Heart left ventricle (tissue), 16 donors: ENCODE results near the gene WWOX. TPM values are rescaled to one million over a fixed set of nuclear protein-coding genes. Genes with fewer than 3 reads are reported as not detected.

ENCODE experiments used
- ATAC-seq, 4 donors: fragments of 200-7000 bp; cut with Tn5 transposase; one replicate each; pipeline ENCODE4 v1.9.1; 2020 to 2022; ENCODE audit warnings: moderate library complexity in 4 of 4, mild to moderate bottlenecking in 3 of 4, moderate number of reproducible peaks in 1 of 4
- DNase-seq, 5 donors: peaks; one replicate each; pipeline ENCODE4 v3.0.0-alpha.2; 2020
- H3K27ac ChIP-seq, 12 donors: fragments of 200-600 bp; sonication (generic) in 4 of 12; one replicate each; pipeline versions ENCODE4 v1.5.0 to v1.8.0; 2016 to 2022; ENCODE audit warnings: mild to moderate bottlenecking in 2 of 12
- H3K27me3 ChIP-seq, 9 donors: fragments of 200-600 bp; sonication (generic) in 2 of 9; one replicate each; pipeline versions ENCODE4 v1.5.1 to v1.8.0; 2016 to 2022; ENCODE audit warnings: mild to moderate bottlenecking in 3 of 9
- H3K36me3 ChIP-seq, 9 donors: fragments of 200-600 bp; sonication (generic) in 2 of 9; one replicate each; pipeline versions ENCODE4 v1.5.0 to v1.8.0; 2018 to 2022; ENCODE audit warnings: mild to moderate bottlenecking in 2 of 9
- H3K4me1 ChIP-seq, 12 donors: fragments of 200-600 bp; sonication (generic) in 4 of 12; one replicate each; pipeline versions ENCODE4 v1.5.0 to v1.8.0; 2016 to 2022; ENCODE audit warnings: mild to moderate bottlenecking in 3 of 12
- H3K4me3 ChIP-seq, 12 donors: fragments of 200-600 bp; sonication (generic) in 4 of 12; one replicate each; pipeline versions ENCODE4 v1.5.0 to v1.8.0; 2017 to 2022; ENCODE audit warnings: mild to moderate bottlenecking in 9 of 12, moderate library complexity in 4 of 12
- H3K9me3 ChIP-seq, 12 donors: fragments of 200-600 bp; sonication (generic) in 4 of 12; one replicate each; pipeline versions ENCODE4 v1.5.0 to v1.8.0; 2016 to 2022; ENCODE audit warnings: mild to moderate bottlenecking in 1 of 12
- POLR2A ChIP-seq, 2 donors: fragments of 450-650 bp; IDR thresholded peaks; one replicate each; pipeline ENCODE4 v1.6.1; 2017; ENCODE audit warnings: antibody characterized with exemption in 2 of 2, mild to moderate bottlenecking in 2 of 2, moderate library complexity in 2 of 2
- WGBS, 4 donors: extraction: QIAGEN DNeasy Blood & Tissue Kit in 2 of 4; methylation state at CpG; one replicate each; pipeline versions ENCODE4 v1.1.5 to v1.1.7; 2013 to 2018; 5-methylcytosine and 5-hydroxymethylcytosine counted together
- intact Hi-C, 10 donors: fragments of 100-400 bp; cut with DNase I; formaldehyde crosslinking; loops; one replicate each; pipeline versions ENCODE4 v1.11.1 to v1.14.2; 2022
- polyA plus RNA-seq, 2 donors: library from polyadenylated mRNA; stranded (reverse); fragments of 200-250 nt; gene quantifications; one replicate each; pipeline ENCODE4 v1.2.3, GENCODE V29; 2013
- total RNA-seq, 9 donors: library from RNA; depleted of rRNA in 2 of 9; stranded (reverse); fragments of >200 nt in 2 of 9; fragmentation: NEBNext Ultra II Directional in 3 of 9; extraction: Animal tissue kit (Norgen Biotek cat#: 25700) in 3 of 9; gene quantifications; one replicate each; pipeline versions ENCODE4 v1.1.0 to v1.2.4, GENCODE V29; 2016 to 2023
- TF ChIP-seq, protein P1 (sequence below), 12 donors: fragments of 200-600 bp; sonication (generic) in 4 of 12; IDR thresholded peaks; one replicate each; pipeline versions ENCODE4 v1.5.0 to v1.8.0; 2018 to 2022; ENCODE audit warnings: antibody characterized with exemption in 12 of 12, mild to moderate bottlenecking in 5 of 12
- donor health status: ischemic (EF 13 %, LVEDD 7.1; RV severe dilation, severe dysfunction).
- donor health status: healthy with polysubstance abuse.
- donor health status: DM: no; HTN: yes; CAD: no.
- donor health status: DM: no; HTN: no; CAD: no.
- donor health status: ischemic (EF 25% LVEDD 6.9; RV normal size, moderate dysfunction).
- donor health status: ischemic (EF 25% LVEDD 5.7; RV mildly dilated, moderate dysfunction).
- donor health status: healthy.
- donor health status: DM: yes; HTN: yes; CAD: no.
- donor health status: ischemic (EF 35%, LVEDD 5.7; RV mildly dilated, moderate dysfunction).
- donor health status: nonischemic (EF 11% LVEDD 7.7; RV severe dilation, severe dysfunction).
- donor health status: DM: yes; HTN: yes; CAD: no.
- donor health status: PGD.
- donor health status: ischemic (EF 29% LVEDD 5.4; RV normal size, mild dysfunction).
- donor health status: nonischemic (EF 23%, LVEDD 6.1; RV moderate dilation, normal function).

WWOX gene
- total and polyA plus RNA-seq, 11 donors = 4.3 to 18.3 (median 9.1) TPM

- WGBS, 4 donors = 93 to 96% (median 94%) methylated on average over 6 of the region's 6 CpGs
- intact Hi-C loops = loop anchor here in 2 of 10 donors (10.0 kb wide), 2 partner anchors 540 to 650 kb away; no protein-coding TSS in a partner anchor
- no peaks in the 10 kb centered on the region for H3K36me3 ChIP-seq
- no peak for DNase-seq
- ATAC-seq = no peak
- H3K27ac ChIP-seq = no peak overlapping the region
- no peaks in the 10 kb centered on the region for H3K27me3 ChIP-seq
- H3K4me1 ChIP-seq = peaks cover 0 to 18% (median 5%) of the 10 kb centered on the region in 12 donors
- no peak for TF ChIP-seq POLR2A (IDR thresholded peaks at IDR 0.05)
- TF ChIP-seq, protein P1, sequence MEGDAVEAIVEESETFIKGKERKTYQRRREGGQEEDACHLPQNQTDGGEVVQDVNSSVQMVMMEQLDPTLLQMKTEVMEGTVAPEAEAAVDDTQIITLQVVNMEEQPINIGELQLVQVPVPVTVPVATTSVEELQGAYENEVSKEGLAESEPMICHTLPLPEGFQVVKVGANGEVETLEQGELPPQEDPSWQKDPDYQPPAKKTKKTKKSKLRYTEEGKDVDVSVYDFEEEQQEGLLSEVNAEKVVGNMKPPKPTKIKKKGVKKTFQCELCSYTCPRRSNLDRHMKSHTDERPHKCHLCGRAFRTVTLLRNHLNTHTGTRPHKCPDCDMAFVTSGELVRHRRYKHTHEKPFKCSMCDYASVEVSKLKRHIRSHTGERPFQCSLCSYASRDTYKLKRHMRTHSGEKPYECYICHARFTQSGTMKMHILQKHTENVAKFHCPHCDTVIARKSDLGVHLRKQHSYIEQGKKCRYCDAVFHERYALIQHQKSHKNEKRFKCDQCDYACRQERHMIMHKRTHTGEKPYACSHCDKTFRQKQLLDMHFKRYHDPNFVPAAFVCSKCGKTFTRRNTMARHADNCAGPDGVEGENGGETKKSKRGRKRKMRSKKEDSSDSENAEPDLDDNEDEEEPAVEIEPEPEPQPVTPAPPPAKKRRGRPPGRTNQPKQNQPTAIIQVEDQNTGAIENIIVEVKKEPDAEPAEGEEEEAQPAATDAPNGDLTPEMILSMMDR (IDR thresholded peaks at IDR 0.05) = no peak
- no peak overlapping the region for H3K4me3 ChIP-seq
- H3K9me3 ChIP-seq = no peaks in the 10 kb centered on the region
Measured at GRCh38 chr16:78775161-78775561, 675.7 kb downstream of the WWOX start.

- no peak for TF ChIP-seq POLR2A (IDR thresholded peaks at IDR 0.05)
- DNase-seq (no peak), ATAC-seq (no peak)
- H3K9me3 ChIP-seq = no peaks in the 10 kb centered on the region
- WGBS, 4 donors = 95 to 97% (median 96%) methylated on average over 17 of the region's 17 CpGs
- H3K4me3 ChIP-seq = no peak overlapping the region
- intact Hi-C loops = loop anchor here in 2 of 10 donors (10.0 kb wide), 2 partner anchors 544 to 654 kb away; no protein-coding TSS in a partner anchor
- H3K27me3 ChIP-seq = no peaks in the 10 kb centered on the region
- H3K27ac ChIP-seq = no peak overlapping the region
- peaks cover 0 to 5% (median 0%) of the 10 kb centered on the region in 12 donors for H3K4me1 ChIP-seq
- no peaks in the 10 kb centered on the region for H3K36me3 ChIP-seq
Measured at GRCh38 chr16:78778101-78779004, 678.9 kb downstream of the WWOX start.

DNA sequence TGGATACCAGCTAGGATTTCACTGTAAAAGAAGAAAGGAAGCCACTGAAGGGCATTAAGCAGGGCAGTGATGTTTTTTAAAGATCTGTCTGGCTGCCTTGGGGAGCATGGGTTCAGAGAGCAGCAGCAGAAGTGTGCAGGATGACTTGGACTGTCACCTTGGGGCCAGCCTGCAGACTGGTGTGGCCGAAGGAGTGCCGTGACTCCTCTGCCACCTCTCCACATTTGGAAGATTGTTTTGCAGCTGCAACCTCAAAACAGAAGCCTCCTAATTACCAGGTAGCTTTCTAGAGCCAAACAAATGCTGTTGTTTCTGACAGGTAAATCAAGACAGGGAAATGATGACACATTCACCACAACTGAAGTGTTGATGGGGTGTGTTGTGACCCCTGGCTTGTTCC, 681.4 kb downstream of the WWOX start:
- Histone ChIP-seq H3K9me3 (no peaks in the 10 kb centered on the region), H3K4me1 (no peaks in the 10 kb centered on the region), H3K36me3 (no peaks in the 10 kb centered on the region), H3K27me3 (no peaks in the 10 kb centered on the region), H3K27ac (no peak overlapping the region), H3K4me3 (no peak overlapping the region)
- intact Hi-C loops = loop anchor here in 1 of 10 donors (10.0 kb wide), 1 partner anchor 64 kb away; no protein-coding TSS in a partner anchor
- no peak for ATAC-seq
- TF ChIP-seq, protein P1 (IDR thresholded peaks at IDR 0.05) = no peak
- TF ChIP-seq POLR2A (IDR thresholded peaks at IDR 0.05) = no peak
- 92 to 96% (median 93%) methylated on average over 2 of the region's 2 CpGs for WGBS, 4 donors
- no peak for DNase-seq

- Histone ChIP-seq H3K9me3 (no peaks in the 10 kb centered on the region), H3K4me1 (no peaks in the 10 kb centered on the region), H3K36me3 (no peaks in the 10 kb centered on the region), H3K27me3 (no peaks in the 10 kb centered on the region), H3K27ac (no peak overlapping the region), H3K4me3 (no peak overlapping the region)
- 96 to 98% (median 98%) methylated on average over 2 of the region's 2 CpGs for WGBS, 4 donors
- ATAC-seq = no peak
- DNase-seq = no peak
- TF ChIP-seq, protein P1 (IDR thresholded peaks at IDR 0.05) = no peak
- TF ChIP-seq POLR2A (IDR thresholded peaks at IDR 0.05) = no peak
- intact Hi-C loops = loop anchor here in 1 of 10 donors (10.0 kb wide), 1 partner anchor 62 kb away; no protein-coding TSS in a partner anchor
Measured at GRCh38 chr16:78782572-78782971, 683.1 kb downstream of the WWOX start.
